IMR-90 (cell line): ENCODE measurements around the gene AMIGO3. TPM values are rescaled to one million over a fixed set of nuclear protein-coding genes. Genes with fewer than 3 reads are reported as not detected.

Experiments
- ATAC-seq: fragments of 200-7000 bp; cut with Tn5 transposase; 2 replicates; pipeline ENCODE4 v1.9.1; 2020; ENCODE audit warnings: low read depth, mild to moderate bottlenecking, moderate library complexity
- BruUV-seq: library from RNA; stranded (reverse); fragments of 400-500 nt; replicated peaks from 2 replicates; lab custom pipeline; 2021; lab: Mats Ljungman, UMichigan
- CTCF ChIA-PET: fragments of 300-600 bp; formaldehyde crosslinking; extraction: SDS; loops from one replicate; lab custom pipeline; 2021; ENCODE audit warnings: antibody characterized with exemption; lab: Yijun Ruan, JAX
- POLR2A ChIA-PET: fragments of 300-600 bp; sonication (Branson Sonifier 250); formaldehyde crosslinking; loops from one replicate; lab custom pipeline; 2022; ENCODE audit warnings: antibody characterized with exemption; ENCODE audit not compliant: unreplicated experiment; lab: Charles Lee
- DNase-seq: peaks from one replicate; pipeline ENCODE4 v3.0.0; 2013
- H2AFZ ChIP-seq: replicated peaks from 2 replicates; pipeline ENCODE3; 2013; ENCODE audit warnings: low read length, mild to moderate bottlenecking; ENCODE audit not compliant: poor library complexity
- H2AK5ac ChIP-seq: 2 replicates; pipeline ENCODE4 v1.6.1; 2013; ENCODE audit warnings: low read depth, low read length, inconsistent platforms
- H2AK9ac ChIP-seq: replicated peaks from 2 replicates; pipeline ENCODE3; 2013; ENCODE audit warnings: mild to moderate bottlenecking, low read depth, low read length, moderate library complexity; ENCODE audit not compliant: poor library complexity
- H2BK120ac ChIP-seq: 2 replicates; pipeline ENCODE4 v1.6.1; 2013; ENCODE audit warnings: low read depth, low read length, inconsistent platforms
- H2BK15ac ChIP-seq: 3 replicates; pipeline ENCODE4 v1.6.1; 2013; ENCODE audit warnings: low read depth, low read length, inconsistent platforms
- H2BK20ac ChIP-seq: 2 replicates; pipeline ENCODE4 v1.6.1; 2013; ENCODE audit warnings: low read depth, mild to moderate bottlenecking, inconsistent platforms, low read length, moderate library complexity
- H2BK5ac ChIP-seq: 2 replicates; pipeline ENCODE4 v1.6.1; 2013; ENCODE audit warnings: mild to moderate bottlenecking, low read depth, low read length, inconsistent platforms; ENCODE audit not compliant: poor library complexity, severe bottlenecking
- H3K14ac ChIP-seq: replicated peaks from 2 replicates; pipeline ENCODE4 v1.6.1; 2013; ENCODE audit warnings: low read depth, low read length, inconsistent platforms
- H3K18ac ChIP-seq: 2 replicates; pipeline ENCODE4 v1.6.1; 2013; ENCODE audit warnings: low read depth, low read length, control low read depth
- H3K23ac ChIP-seq: 2 replicates; pipeline ENCODE4 v1.6.1; 2013; ENCODE audit warnings: low read depth, low read length, inconsistent platforms
- H3K27ac ChIP-seq: 2 replicates; pipeline ENCODE4 v1.5.1; 2013; ENCODE audit warnings: mild to moderate bottlenecking, control low read depth, low read length; ENCODE audit not compliant: insufficient read depth
- H3K27me3 ChIP-seq: 2 replicates; pipeline ENCODE4 v1.6.1; 2013; ENCODE audit warnings: low read length; ENCODE audit not compliant: control insufficient read depth, insufficient read depth
- H3K36me3 ChIP-seq: 2 replicates; pipeline ENCODE4 v1.6.1; 2013; ENCODE audit warnings: low read length, mixed read lengths; ENCODE audit not compliant: control insufficient read depth, insufficient read depth
- H3K4ac ChIP-seq: 2 replicates; pipeline ENCODE4 v1.6.1; 2013; ENCODE audit warnings: low read depth, low read length, inconsistent platforms
- H3K4me1 ChIP-seq: 2 replicates; pipeline ENCODE4 v1.6.1; 2013; ENCODE audit warnings: low read length, mixed read lengths; ENCODE audit not compliant: control insufficient read depth, insufficient read depth
- H3K4me2 ChIP-seq: 2 replicates; pipeline ENCODE4 v1.6.1; 2013; ENCODE audit warnings: low read depth, mild to moderate bottlenecking, control low read depth, low read length, moderate library complexity
- H3K4me3 ChIP-seq: 2 replicates; pipeline ENCODE4 v1.5.1; 2013; ENCODE audit warnings: low read depth, mild to moderate bottlenecking, control low read depth, low read length, moderate library complexity; ENCODE audit not compliant: insufficient read depth
- H3K56ac ChIP-seq: 2 replicates; pipeline ENCODE4 v1.6.1; 2013; ENCODE audit warnings: low read length, inconsistent platforms; ENCODE audit not compliant: insufficient read depth; ENCODE audit errors: extremely low read depth
- H3K79me1 ChIP-seq, 2 experiments: 2 replicates each; pipeline ENCODE4 v1.6.1; 2013; ENCODE audit warnings: low read length in 2 of 2, inconsistent platforms in 1 of 2, low read depth in 1 of 2
- H3K9ac ChIP-seq: 2 replicates; pipeline ENCODE4 v1.6.1; 2013; ENCODE audit warnings: low read depth, low read length, control low read depth
- H3K9me1 ChIP-seq: 2 replicates; pipeline ENCODE4 v1.6.1; 2013; ENCODE audit warnings: low read length, inconsistent platforms; ENCODE audit not compliant: insufficient read depth
- H3K9me3 ChIP-seq: 2 replicates; pipeline ENCODE4 v1.6.1; 2013; ENCODE audit warnings: low read length; ENCODE audit not compliant: control insufficient read depth, insufficient read depth
- H4K20me1 ChIP-seq: 2 replicates; pipeline ENCODE4 v1.6.1; 2013; ENCODE audit warnings: low read length, inconsistent platforms; ENCODE audit not compliant: insufficient read depth
- H4K5ac ChIP-seq: 2 replicates; pipeline ENCODE4 v1.6.1; 2013; ENCODE audit warnings: mild to moderate bottlenecking, low read depth, low read length, control low read depth
- H4K8ac ChIP-seq, 2 experiments: 2 replicates each; pipeline ENCODE4 v1.6.1; 2013; ENCODE audit warnings: low read depth in 2 of 2, low read length in 2 of 2, control low read depth in 1 of 2, inconsistent platforms in 1 of 2
- H4K91ac ChIP-seq: 2 replicates; pipeline ENCODE4 v1.6.1; 2013; ENCODE audit warnings: low read depth, low read length, inconsistent platforms; ENCODE audit not compliant: insufficient read depth
- CEBPB ChIP-seq: IDR thresholded peaks from 2 replicates; pipeline ENCODE4 v1.6.1; 2012; ENCODE audit warnings: low read depth, low read length, improper control_type of control experiment
- CHD1 ChIP-seq: IDR thresholded peaks from 2 replicates; pipeline ENCODE4 v1.6.1; 2012; ENCODE audit warnings: low read depth, low read length, improper control_type of control experiment
- CTCF ChIP-seq: conservative IDR thresholded peaks from 2 replicates; pipeline ENCODE4 v1.5.1; 2012; ENCODE audit warnings: mild to moderate bottlenecking, low read depth, low read length, improper control_type of control experiment
- ELK1 ChIP-seq: fragments of 150-350 bp; IDR thresholded peaks from 2 replicates; pipeline ENCODE4 v1.6.1; 2016; ENCODE audit warnings: low read depth, mild to moderate bottlenecking, low read length, moderate library complexity, borderline replicate concordance
- FOS ChIP-seq: fragments of 150-350 bp; IDR thresholded peaks from 2 replicates; pipeline ENCODE4 v1.6.1; 2016; ENCODE audit warnings: low read depth, low read length
- MAZ ChIP-seq: IDR thresholded peaks from 2 replicates; pipeline ENCODE4 v1.6.1; 2012; ENCODE audit warnings: low read depth, mild to moderate bottlenecking, low read length, improper control_type of control experiment, moderate library complexity, borderline replicate concordance
- MXI1 ChIP-seq: IDR thresholded peaks from 2 replicates; pipeline ENCODE4 v1.6.1; 2012; ENCODE audit warnings: low read depth, mild to moderate bottlenecking, low read length, moderate library complexity, borderline replicate concordance
- NFE2L2 ChIP-seq: fragments of 150-350 bp; IDR thresholded peaks from 2 replicates; pipeline ENCODE4 v1.6.1; 2016; ENCODE audit warnings: low read depth, mild to moderate bottlenecking, low read length
- POLR2A ChIP-seq: IDR thresholded peaks from 2 replicates; pipeline ENCODE4 v1.6.1; 2012; ENCODE audit warnings: mild to moderate bottlenecking, low read depth, low read length
- RCOR1 ChIP-seq: IDR thresholded peaks from 2 replicates; pipeline ENCODE4 v1.6.1; 2012; ENCODE audit warnings: mild to moderate bottlenecking, low read length, improper control_type of control experiment; ENCODE audit not compliant: insufficient replicate concordance
- RFX5 ChIP-seq: IDR thresholded peaks from 2 replicates; pipeline ENCODE4 v1.8.0; 2012; ENCODE audit warnings: low read depth, mild to moderate bottlenecking, low read length, moderate library complexity
- WGBS, 2 experiments: methylation state at CpG; one replicate each; pipeline versions ENCODE4 v1.1.5 to v1.1.7; 2013; ENCODE audit warnings: missing lambda C conversion rate in 2 of 2; ENCODE audit not compliant: insufficient read length in 1 of 2; ENCODE audit errors: extremely low coverage in 2 of 2; 5-methylcytosine and 5-hydroxymethylcytosine counted together
- dilution Hi-C: fragments of 300-500 bp; cut with HindIII; formaldehyde crosslinking; loops from one replicate; pipeline ENCODE4 v1.14.3; 2018; ENCODE audit warnings: low sequenced_read_pairs; ENCODE audit not compliant: unreplicated experiment
- in situ Hi-C: fragments of 300-500 bp; cut with MboI; formaldehyde crosslinking; loops from 3 replicates; pipeline ENCODE4 v1.14.3; 2019; ENCODE audit warnings: low sequenced_read_pairs, inconsistent platforms, mixed read lengths
- intact Hi-C: fragments of 100-400 bp; cut with micrococcal nuclease; formaldehyde crosslinking; loops from 2 replicates; pipeline ENCODE4 v1.10.0; 2022
- polyA plus RNA-seq, 3 experiments: library from polyadenylated mRNA; depleted of rRNA; stranded (reverse); fragments of >200 nt; gene quantifications; 2 replicates each; pipeline ENCODE4 v1.2.3, GENCODE V29; 2012; ENCODE audit warnings: low replicate concordance in 1 of 3
- total RNA-seq: library from RNA; depleted of rRNA; stranded (reverse); fragments of >200 nt; gene quantifications from 2 replicates; pipeline ENCODE4 v1.2.3, GENCODE V29; 2012

AMIGO3 gene
- total and polyA plus RNA-seq, 2 of the 4 experiments (the other 2 are of a cell fraction): 1.5 TPM; not detected in 1

- TF ChIP-seq RCOR1: no peak
These were observed 18.0 kb downstream of the AMIGO3 start (continued) for GRCh38 chr3:49701388-49702077.

GRCh38 chr3:49700453-49701128 lies 18.9 kb downstream of the AMIGO3 start:
- in situ Hi-C loops: loop anchor here (5.0 kb wide), 2 partner anchors 142 to 207 kb away; no protein-coding TSS in a partner anchor
- POLR2A ChIA-PET: no interaction called here
- H4K20me1 ChIP-seq: peaks cover 7% of the 10 kb centered on the region; the same call in 1 of the 2 replicates
- TF ChIP-seq RFX5: no peak
- TF ChIP-seq MAZ: no peak
- TF ChIP-seq FOS: no peak
- TF ChIP-seq CHD1: no peak
- no peak for TF ChIP-seq NFE2L2
- no peak for TF ChIP-seq RCOR1
- no peak for TF ChIP-seq POLR2A
- TF ChIP-seq CTCF: no peak
- TF ChIP-seq ELK1: no peak
- TF ChIP-seq MXI1: no peak
- no peak for TF ChIP-seq CEBPB

More at GRCh38 chr3:49700453-49701128, 18.9 kb downstream of the AMIGO3 start:
- CTCF ChIA-PET: interaction anchor here (0.9 to 1.5 kb wide), 3 partner anchors 8 to 161 kb away, joined by 3 to 4 read pairs (median 3); partner anchors contain the start of gene INKA1
- no peak overlapping the region for H2AFZ ChIP-seq
- H2AK5ac ChIP-seq: no peak overlapping the region
- H3K79me1 ChIP-seq: no peaks in the 10 kb centered on the region
- no peak overlapping the region for H2BK120ac ChIP-seq
- no peaks in the 10 kb centered on the region for H3K9me3 ChIP-seq
- H2BK20ac ChIP-seq: no peak overlapping the region
- H2BK15ac ChIP-seq: no peak overlapping the region
- H3K23ac ChIP-seq: no peak overlapping the region
- H3K4ac ChIP-seq: no peak overlapping the region
- peaks cover 45% of the 10 kb centered on the region for H3K36me3 ChIP-seq
- no peak overlapping the region for H3K56ac ChIP-seq
- H3K4me2 ChIP-seq: no peak overlapping the region
- H3K9me1 ChIP-seq: no peaks in the 10 kb centered on the region
- H2AK9ac ChIP-seq: no peak overlapping the region
- dilution Hi-C loops: no loop called here
- 79% methylated on average over 10 of the region's 13 CpGs; no CpG with 5 or more reads in 1 of the 2 experiments for WGBS, 2 experiments
- no peak overlapping the region for H3K4me3 ChIP-seq
- H3K14ac ChIP-seq: no peak overlapping the region
- no peak overlapping the region for H3K27ac ChIP-seq
- H4K5ac ChIP-seq: no peak overlapping the region
- BruUV-seq: no TSS peak
- no peak for DNase-seq
- no peak overlapping the region for H2BK5ac ChIP-seq
- H3K4me1 ChIP-seq: no peaks in the 10 kb centered on the region
- ATAC-seq: no peak
- no peak overlapping the region for H3K18ac ChIP-seq
- no peak overlapping the region for H3K9ac ChIP-seq
- H3K27me3 ChIP-seq: no peaks in the 10 kb centered on the region
- no peak overlapping the region for H4K91ac ChIP-seq
- H4K8ac ChIP-seq: no peak overlapping the region
- intact Hi-C loops: loop anchor here (10.0 kb wide), 1 partner anchor 394 kb away; no protein-coding TSS in a partner anchor
